ENCODE results near the gene TET1.
"Not testable (repeated sequence)": the region's sequence is repeated elsewhere in the genome, so short reads cannot be mapped to it uniquely, and the experiment has no call there.

TET1 gene

GRCh38 chr10:68720793-68721672 lies 160.9 kb downstream of the TET1 start, which contains the start of gene CCAR1:
Gene CCAR1, plus strand, starts transcription at chr10:68721239. Its CDS starts 1,266 bp downstream, at chr10:68722505.
- DNase-seq = peak; percentile 97 to 98

DNA sequence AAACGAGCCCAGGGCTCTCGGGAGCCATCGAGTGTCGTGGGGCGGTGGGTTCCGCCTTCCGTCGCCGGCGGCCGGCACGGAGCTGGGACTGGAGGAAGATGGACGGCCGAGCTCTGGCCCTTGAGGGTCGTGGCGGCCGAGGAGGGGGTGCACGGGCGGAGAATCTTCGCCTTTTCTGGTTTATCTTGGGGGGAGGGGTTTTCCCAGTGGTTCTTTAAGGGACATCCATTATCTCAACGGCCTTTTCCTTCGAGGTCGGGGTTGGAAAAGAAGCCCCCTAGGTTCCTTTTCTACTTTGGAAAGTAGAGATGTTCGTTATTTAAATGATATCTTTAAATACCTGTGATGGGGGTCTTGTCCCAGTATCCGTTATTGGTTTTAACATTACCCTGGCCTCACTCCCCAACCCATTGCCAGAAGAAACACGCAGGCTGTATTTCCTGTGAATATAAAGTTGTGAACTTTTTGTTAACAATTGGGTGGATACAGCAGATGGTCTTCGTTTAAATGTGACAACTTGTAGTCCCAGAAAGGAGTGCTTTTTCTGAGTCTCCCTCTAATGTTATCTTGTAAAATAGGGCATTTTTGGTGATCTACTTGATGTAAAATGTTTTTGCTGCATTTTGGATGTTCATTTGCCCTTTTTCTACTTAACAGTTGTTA lies 161.7 kb downstream of the TET1 start:
- peak in 1 of 2 donors; percentile 36 for DNase-seq

DNA sequence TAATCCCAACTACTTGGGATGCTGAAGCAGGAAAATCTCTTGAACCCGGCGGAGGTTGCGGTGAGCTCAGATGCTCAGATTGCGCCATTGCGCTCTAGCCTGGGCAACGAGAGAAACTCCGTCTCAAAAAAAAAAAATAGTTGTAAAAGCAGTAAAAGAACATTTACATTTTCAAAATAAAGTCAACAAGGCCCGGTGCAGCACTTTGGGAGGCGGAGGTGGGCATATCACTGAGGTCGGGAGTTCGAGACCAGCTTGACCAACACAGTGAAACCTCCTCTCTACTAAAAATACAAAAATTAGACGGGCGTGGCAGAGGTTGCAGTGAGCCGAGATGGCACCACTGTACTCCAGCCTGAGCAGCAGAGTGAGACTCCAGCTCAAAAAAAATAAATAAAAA lies 164.9 kb downstream of the TET1 start:
- DNase-seq = no peak

GRCh38 chr10:68727146-68727545 lies 167.0 kb downstream of the TET1 start:
- no peak for DNase-seq

GRCh38 chr10:68732651-68733050 lies 172.5 kb downstream of the TET1 start:
- DNase-seq = no peak

DNA sequence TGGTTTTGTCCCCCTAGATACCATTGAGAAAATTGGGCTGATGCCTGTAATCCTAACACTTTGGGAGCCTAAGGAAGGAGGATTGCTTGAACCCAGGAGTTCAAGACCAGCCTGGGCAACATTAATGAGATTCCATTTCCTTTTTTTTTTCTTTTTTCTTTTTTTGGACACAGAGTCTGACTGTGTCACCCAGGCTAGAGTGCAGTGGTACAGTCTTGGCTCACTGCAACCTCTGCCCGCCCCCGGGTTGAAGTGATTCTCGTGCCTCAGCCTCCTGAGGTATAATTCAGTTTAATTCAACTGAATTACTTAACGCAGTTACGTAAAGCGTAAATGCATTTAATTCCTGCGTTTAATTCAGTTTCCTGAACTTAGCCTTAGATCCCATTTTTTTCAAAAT lies 174.2 kb downstream of the TET1 start:
- DNase-seq = no peak

DNA sequence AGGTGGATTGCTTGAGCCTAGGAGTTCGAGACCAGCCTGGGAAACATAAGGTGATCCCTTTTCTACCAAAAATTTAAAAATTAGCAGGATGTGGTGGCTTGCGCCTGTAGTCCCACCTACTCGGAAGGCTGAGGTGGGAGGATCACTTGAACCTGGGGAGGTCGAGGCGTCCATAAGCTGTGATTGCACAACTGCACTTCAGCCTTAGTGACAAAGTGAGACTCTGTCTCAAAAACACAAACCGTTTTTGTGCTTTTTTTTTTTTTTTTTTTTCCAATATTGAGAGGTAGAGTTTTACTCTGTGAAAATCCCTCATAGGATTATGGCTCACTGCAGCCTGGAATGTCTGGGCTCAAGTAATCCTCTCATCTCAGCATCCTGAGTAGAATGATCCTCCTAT lies 175.0 kb downstream of the TET1 start:
- no peak for DNase-seq

DNA sequence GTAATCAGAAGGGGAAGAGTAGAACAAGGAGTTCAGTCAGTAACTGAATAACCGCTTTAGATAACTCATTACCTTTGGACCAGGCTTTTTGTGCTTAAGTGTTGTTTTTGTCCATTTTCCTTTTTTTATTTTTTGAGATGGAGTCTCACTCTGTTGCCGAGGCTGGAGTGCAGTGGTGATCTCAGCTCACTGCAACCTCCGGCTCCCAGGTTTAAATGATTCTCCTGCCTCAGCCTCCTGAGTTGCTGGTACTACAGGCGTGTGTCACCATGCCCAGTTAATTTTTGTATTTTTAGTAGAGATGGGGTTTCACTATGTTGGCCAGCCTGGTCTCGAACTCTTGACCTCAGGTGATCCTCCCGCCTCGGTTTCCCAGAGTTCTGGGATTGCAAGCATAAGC lies 175.6 kb downstream of the TET1 start:
- DNase-seq = not testable (repeated sequence)

DNA sequence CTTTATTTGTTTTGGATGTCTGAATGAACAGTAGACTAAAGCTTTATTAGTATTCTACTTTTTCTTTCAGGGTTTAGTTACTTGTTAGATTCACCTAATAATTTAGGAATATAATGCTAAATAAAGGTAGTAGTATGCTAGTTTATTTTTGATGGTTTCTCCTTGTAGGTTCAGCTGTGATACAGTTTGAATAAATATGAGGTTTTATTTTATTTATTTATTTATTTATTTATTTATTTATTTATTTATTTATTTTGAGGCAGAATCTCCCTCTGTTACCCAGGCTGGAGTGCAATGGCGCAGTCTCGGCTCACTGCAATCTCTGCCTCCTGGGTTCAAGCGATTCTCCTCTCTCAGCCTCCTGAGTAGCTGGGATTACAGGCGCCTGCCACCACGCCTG lies 180.5 kb downstream of the TET1 start:
- not testable (repeated sequence) for DNase-seq

DNA sequence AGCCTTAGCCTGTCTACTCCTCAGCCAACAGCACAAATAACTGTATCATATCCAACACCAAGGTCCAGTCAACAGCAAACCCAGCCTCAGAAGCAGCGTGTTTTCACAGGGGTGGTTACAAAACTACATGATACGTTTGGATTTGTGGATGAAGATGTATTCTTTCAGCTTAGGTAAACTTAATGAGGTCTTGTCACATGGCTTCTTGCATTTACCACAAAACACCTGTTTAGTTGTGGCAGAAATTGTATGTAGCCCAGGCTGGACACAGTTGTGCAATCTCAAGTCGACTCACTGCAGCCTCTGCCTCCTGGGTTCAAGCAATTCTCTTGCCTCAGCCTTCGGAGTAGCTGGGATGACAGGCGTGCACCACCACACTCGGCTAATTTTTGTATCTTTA lies 182.3 kb downstream of the TET1 start:
- no peak for DNase-seq

Measured in CD4-positive, alpha-beta T cell treated with Interleukin-4 for 1 hour (primary cell).